Measurements from ENCODE around the gene EFEMP1.

DNA sequence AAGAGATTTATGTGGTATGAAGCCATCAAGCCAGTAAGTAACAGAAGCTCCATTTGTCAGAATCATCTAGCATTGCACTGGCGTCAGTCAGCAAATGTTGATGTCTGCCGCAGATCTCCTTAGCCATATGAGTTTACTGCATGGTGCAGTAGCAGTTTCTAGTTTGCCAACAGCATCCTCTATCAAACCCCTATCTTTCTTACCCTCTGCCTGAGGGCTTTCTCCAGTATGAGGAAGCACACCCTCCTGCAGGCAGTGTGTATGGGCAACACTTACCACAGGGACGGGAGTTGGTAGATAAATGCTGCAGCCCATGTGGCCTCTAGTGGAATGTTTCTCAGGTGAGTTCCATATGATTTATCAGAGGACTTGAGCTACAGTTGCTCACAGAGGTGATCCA is 63.7 kb downstream of the EFEMP1 start:
- no peak for TF ChIP-seq EZH2 (IDR thresholded peaks at IDR 0.05; ENCODE audit: borderline replicate concordance, low read depth, low read length)
- TF ChIP-seq NFIC (IDR thresholded peaks at IDR 0.05), result no peak
- TF ChIP-seq CHD1 (IDR thresholded peaks at IDR 0.05; ENCODE audit: low read length), result no peak
- TF ChIP-seq, protein P1, sequence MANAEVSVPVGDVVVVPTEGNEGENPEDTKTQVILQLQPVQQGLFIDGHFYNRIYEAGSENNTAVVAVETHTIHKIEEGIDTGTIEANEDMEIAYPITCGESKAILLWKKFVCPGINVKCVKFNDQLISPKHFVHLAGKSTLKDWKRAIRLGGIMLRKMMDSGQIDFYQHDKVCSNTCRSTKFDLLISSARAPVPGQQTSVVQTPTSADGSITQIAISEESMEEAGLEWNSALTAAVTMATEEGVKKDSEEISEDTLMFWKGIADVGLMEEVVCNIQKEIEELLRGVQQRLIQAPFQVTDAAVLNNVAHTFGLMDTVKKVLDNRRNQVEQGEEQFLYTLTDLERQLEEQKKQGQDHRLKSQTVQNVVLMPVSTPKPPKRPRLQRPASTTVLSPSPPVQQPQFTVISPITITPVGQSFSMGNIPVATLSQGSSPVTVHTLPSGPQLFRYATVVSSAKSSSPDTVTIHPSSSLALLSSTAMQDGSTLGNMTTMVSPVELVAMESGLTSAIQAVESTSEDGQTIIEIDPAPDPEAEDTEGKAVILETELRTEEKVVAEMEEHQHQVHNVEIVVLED (CRISPR knock-in tag; IDR thresholded peaks at IDR 0.05), result no peak
- TF ChIP-seq, protein P2, sequence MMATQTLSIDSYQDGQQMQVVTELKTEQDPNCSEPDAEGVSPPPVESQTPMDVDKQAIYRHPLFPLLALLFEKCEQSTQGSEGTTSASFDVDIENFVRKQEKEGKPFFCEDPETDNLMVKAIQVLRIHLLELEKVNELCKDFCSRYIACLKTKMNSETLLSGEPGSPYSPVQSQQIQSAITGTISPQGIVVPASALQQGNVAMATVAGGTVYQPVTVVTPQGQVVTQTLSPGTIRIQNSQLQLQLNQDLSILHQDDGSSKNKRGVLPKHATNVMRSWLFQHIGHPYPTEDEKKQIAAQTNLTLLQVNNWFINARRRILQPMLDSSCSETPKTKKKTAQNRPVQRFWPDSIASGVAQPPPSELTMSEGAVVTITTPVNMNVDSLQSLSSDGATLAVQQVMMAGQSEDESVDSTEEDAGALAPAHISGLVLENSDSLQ (IDR thresholded peaks at IDR 0.05), result no peak
- TF ChIP-seq POLR2AphosphoS5 (IDR thresholded peaks at IDR 0.05; ENCODE audit: control insufficient read depth, insufficient read depth, low read depth, low read length), result no peak
- TF ChIP-seq, protein P3, sequence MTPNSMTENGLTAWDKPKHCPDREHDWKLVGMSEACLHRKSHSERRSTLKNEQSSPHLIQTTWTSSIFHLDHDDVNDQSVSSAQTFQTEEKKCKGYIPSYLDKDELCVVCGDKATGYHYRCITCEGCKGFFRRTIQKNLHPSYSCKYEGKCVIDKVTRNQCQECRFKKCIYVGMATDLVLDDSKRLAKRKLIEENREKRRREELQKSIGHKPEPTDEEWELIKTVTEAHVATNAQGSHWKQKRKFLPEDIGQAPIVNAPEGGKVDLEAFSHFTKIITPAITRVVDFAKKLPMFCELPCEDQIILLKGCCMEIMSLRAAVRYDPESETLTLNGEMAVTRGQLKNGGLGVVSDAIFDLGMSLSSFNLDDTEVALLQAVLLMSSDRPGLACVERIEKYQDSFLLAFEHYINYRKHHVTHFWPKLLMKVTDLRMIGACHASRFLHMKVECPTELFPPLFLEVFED (CRISPR knock-in tag; conservative IDR thresholded peaks at IDR 0.05), result no peak
- TF ChIP-seq ZNF263 (CRISPR knock-in tag; IDR thresholded peaks at IDR 0.05; ENCODE audit: borderline replicate concordance), result no peak
- TF ChIP-seq, protein P4, sequence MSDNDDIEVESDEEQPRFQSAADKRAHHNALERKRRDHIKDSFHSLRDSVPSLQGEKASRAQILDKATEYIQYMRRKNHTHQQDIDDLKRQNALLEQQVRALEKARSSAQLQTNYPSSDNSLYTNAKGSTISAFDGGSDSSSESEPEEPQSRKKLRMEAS (CRISPR knock-in tag; IDR thresholded peaks at IDR 0.05), result no peak
- TF ChIP-seq RNF2 (IDR thresholded peaks at IDR 0.05), result no peak
- TF ChIP-seq BCL6 (CRISPR knock-in tag; IDR thresholded peaks at IDR 0.05), result no peak
- no peak for TF ChIP-seq JUND (IDR thresholded peaks at IDR 0.05; ENCODE audit: borderline replicate concordance, low read depth, low read length)
- no peak for TF ChIP-seq JUND (tag; IDR thresholded peaks at IDR 0.05; ENCODE audit: borderline replicate concordance, low read depth, low read length)
- TF ChIP-seq ZBTB8A (IDR thresholded peaks at IDR 0.05; ENCODE audit: partially characterized antibody), result no peak
- TF ChIP-seq EP300 (IDR thresholded peaks at IDR 0.05; ENCODE audit: low read length), result no peak

Measured in K562 (cell line).